Measurements from ENCODE around the gene MYO9B.

MYO9B gene

DNA sequence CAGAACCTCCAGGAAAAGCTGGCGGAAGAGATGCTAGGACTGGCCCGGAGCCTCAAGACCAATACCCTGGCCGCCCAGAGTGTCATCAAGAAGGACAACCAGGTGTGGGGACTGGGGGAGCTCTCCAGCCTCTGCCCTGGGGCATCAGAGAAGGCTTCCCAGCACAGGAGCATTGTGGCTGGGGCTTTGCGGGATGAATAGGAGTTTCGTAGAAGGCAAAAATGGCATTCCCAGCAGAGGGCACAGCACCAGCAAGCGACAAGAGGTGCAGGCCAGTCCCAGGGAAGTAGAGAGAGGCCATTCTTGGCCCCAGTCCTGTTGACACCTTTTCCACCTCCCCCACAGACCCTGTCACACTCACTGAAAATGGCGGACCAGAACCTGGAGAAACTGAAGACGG lies 143.7 kb downstream of the MYO9B start:
- DNase-seq = no peak

DNA sequence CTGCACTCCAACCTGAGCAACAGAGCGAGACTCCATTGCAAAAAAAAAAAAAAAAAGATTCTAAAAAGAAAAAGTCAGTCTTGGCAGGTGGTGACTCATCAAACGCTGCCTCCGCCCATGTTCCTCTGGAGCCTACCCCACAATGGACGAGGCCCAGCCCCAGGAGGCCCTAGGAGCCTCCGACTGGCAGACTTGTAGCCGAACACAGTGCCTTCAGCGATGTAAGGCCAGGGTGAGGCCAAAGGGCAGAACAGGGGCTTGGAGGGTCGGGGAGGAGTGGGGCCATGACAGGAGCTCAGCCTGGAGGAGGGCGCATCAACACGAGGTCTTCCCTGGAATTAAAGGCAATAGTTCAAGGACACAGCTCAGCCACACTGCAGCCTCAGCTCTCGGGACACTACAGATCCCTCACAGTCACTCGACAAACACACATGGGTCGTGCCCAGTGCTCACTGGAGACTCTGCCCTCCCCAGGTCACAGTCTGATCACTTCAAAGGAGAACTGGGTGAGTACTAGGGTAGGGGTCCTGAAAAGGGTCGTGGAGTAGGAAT lies 144.7 kb downstream of the MYO9B start:
- DNase-seq = no peak

DNA sequence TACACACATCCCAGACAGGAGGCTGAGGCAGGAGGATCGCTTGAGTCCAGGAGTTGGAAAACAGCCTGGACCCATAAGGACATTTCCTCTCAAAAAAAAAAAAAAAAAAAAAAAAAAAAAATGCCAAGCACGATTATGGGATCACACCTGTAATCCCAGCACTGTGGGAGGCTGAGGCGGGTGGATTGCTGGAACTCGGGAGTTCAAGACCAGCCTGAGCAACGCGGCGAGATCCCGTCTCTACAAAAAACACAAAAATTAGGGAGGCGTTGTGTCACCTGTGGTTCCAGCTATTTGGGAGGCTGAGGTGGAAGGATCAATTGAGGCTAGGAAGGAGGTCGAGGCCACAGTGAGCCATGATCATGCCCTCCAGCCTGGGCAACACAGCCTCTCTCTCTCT lies 149.5 kb downstream of the MYO9B start:
- no peak for DNase-seq

DNA sequence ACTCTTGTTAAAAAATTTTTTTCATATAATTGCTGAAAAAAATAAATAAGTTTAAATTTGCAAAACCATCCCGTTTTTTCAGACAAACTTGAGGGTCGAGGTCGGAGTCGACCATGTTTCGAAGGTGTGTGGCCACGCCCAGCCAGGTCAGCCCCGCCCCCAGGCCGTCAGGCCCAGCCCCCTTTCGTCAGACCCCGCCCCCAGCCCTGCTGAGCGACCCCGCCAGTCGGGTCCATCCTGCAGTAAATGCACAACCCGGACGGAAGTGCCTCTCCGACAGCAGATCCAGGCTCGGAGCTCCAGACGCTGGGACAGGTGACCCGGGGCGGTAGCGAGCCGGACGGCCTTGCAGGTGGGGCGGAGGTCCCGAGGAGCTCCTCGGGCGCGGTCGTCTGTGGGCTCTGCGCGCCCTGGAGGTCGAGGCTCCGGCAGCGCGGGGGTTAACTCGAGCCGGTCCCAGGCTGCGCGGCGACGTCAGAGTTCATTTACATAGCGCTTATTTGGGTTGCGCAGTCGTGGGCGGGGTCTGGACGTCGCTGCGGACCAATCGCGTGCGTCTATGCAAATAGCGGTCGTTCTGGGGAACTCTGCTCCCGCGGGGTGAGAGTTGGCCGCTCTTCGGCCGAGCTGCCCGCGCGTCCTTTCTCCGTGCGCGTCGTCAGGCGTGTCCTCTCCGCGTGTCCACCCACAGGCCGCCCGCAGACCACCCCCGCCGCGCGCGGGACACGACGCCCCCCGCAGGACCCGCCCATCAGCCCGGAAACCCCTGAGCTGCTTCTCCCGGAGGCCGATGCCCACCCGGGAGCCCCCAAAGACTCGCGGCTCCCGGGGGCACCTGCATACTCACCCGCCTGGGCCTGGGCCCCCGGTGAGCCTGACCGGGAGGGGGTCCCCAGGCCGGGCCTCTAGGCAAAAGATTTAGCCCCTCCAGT lies 150.7 kb downstream of the MYO9B start, which contains the start of gene OCEL1:
Gene OCEL1 (plus strand): TSS at position 225 of the 932 bp plus-strand sequence. CDS start 22 bp downstream, at position 247.
- peak; percentile 97 for DNase-seq

DNA sequence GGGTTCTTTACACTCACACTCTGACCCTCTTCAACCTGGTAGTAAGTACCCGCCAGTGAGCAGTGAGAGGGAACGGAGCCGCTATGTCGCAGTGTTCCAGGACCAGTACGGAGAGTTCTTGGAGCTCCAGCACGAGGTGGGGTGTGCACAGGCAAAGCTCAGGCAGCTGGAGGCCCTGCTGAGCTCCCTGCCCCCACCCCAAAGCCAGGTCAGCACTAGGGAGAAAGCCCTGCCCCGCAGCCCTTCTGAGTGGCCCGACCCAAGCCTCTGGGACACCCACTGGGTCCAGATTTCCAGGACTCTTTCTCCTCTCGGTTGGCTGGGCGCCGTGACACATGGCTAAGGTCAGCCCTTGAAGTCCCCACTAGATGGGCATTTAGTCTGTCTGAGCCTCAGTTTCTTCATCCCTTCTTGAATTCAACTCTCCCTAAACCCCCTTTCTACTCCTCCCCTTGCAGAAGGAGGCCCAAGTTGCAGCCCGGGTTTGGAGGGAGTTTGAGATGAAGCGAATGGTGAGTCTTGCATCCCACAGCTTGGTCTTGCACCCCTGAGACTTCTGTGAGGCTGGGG lies 152.3 kb downstream of the MYO9B start:
- DNase-seq = no peak

DNA sequence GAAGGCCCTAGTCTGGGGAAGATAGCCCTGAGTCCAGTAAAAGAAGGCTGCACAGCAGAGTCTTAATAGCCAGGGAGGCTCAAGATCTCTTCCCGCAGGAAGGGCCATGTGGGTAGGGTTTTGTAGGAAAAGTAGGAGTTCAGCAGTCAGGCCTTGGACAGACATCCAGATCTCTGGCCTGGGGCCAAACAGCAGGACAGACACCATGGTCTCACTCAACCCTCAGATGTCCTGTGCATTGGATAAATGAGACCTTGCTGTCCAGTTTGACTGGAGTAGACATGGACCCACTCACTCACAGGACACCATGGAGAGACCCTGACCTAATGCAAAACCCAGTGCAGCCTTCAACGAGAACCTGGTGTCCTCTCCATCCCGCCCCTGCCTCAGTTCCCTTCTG lies 154.3 kb downstream of the MYO9B start:
- DNase-seq = no peak

DNA sequence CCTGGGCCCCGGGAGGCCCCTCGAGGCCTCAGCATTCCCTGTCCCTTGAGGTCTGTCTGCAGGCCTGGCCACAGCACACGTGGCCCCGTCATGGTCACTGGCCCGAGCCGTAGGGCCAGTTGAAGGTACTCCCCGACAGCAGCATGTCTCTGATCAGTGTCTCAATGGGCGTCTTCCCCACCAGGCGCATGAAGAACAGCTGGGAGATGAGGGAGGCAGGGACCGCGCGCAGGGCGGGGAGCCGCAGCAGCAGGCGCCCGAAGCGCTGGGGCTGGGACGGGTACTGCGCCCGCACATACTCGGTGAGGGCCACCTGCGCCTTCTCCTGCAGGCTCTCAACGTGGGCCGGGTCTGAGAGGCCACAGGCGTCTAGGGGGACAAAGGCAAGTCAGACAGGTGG lies 156.7 kb downstream of the MYO9B start:
- DNase-seq = no peak

DNA sequence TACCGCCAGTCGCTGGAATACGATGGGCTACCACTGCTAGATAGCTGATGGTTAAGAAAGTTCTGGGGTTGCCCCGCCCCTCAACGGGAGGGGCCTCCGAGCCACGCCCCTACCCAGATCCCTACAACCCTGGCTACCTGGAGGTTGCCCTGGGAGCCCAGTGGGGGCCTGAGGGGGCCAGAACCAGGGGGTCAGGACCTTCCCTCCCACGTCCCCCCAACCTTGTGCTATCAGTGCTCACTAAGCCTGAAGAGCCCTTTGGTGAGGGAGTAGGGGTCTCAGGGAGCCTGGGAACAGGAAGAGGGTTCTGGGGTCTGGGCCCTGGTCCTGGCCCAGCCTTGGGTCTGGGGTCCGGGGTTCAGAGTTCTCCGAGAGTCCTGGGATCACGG lies 159.3 kb downstream of the MYO9B start:
- no peak for DNase-seq

DNA sequence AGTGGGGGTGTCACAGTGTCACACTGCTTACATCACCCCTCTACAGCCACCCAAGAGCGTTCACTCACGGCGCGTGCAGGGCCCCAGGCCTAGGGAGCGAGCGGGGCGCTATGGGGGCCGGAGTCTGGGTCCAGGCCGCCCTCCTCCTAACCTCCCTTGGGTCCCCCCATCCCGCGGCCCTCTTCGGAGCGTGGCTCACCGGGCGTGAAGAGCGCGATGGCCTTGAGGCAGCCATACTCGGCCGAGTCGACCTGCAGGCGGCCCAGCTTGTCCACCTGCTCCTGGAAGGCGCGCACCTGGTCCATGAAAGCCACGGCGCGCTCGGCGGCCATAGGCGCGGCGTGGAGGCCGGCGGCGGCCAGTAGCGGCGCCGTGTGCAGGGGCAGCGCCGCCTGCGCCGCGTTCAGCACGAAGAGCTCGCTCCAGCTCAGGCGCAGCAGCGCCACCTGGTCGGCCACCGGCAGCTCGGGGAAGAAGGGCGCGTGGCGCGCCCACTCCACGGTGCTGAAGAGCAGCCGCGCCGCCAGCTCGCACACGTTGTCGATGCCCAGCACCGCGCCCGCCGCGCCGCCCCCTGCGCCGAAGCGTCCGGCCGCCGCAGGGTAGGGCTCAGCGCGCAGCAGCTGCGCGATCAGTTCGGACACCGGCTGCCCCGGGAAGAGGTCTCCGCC lies 159.9 kb downstream of the MYO9B start:
- peak; percentile 43 for DNase-seq

DNA sequence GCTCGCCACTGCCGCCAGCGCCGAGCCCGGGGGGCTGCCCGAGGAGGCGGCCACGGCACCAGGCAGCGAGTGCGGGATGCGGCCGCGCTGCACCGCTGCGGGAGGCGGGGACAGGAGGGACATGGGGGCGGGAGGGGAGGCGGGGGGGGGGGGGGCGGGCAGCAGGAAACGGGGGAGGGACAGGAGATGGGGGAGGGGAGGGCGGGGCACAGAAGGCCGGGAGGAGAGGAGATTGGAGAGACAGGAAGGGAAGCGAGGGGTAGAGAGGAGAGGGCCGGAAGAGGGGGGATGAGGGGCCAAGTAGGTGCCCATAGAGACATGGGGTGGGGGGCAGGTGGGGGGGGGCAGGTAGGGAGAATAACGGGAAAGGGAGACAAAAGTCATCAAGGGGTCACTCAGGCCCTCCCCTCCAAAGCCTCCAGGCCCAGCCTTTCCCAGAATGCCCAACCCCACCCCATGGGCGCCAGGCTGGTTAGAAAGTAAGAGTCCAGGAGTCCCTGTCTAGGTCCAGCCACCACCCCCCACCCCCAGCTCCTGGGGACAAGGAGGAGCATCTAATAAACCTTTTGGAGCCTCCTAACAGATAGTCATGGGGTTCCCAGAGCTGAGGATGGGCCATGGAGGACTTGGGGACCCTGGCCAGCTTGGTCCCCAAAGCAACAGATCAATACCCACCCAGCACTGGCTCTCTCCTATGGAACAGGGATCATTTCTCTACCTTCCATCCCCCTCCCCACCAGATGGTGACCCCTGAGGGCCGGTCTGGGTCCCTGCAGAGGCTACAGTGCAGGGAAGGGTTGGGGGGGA lies 160.6 kb downstream of the MYO9B start:
- DNase-seq = no peak

DNA sequence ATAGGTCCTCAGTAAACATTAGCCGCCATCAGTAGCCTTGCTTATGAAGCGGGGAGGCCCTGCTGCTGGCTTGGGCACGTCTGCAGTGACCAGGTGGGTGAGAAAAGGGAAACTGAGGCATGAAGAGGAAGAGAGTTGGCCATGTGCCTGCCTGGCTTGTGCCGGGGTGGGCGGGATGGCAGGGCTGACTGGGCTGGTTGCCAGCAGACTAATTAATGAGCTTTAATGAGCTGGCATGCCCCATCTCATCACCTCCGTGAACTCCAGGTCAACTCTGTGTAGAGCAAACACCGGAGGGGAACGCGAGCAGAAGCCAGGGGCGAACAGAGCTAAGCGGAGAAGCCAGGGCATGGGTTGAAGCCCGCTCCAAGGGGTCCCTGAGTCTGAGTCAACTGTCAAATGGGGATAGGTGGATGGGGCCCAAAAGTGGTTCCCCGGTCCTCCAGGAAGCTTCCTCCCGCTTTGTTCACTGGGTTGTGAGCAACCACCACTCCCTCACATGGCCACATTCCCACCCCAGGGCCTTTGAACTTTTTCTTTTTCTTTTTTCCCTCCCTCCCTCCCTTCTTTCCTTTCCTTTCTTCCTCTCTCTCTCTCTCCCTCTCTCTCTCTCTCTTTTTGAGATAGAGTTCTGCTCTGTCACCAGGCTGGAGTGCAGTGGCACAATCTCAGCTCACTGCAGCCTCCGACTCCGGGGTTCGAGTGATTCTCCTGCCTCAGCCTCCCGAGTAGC lies 161.4 kb downstream of the MYO9B start:
- no peak for DNase-seq

DNA sequence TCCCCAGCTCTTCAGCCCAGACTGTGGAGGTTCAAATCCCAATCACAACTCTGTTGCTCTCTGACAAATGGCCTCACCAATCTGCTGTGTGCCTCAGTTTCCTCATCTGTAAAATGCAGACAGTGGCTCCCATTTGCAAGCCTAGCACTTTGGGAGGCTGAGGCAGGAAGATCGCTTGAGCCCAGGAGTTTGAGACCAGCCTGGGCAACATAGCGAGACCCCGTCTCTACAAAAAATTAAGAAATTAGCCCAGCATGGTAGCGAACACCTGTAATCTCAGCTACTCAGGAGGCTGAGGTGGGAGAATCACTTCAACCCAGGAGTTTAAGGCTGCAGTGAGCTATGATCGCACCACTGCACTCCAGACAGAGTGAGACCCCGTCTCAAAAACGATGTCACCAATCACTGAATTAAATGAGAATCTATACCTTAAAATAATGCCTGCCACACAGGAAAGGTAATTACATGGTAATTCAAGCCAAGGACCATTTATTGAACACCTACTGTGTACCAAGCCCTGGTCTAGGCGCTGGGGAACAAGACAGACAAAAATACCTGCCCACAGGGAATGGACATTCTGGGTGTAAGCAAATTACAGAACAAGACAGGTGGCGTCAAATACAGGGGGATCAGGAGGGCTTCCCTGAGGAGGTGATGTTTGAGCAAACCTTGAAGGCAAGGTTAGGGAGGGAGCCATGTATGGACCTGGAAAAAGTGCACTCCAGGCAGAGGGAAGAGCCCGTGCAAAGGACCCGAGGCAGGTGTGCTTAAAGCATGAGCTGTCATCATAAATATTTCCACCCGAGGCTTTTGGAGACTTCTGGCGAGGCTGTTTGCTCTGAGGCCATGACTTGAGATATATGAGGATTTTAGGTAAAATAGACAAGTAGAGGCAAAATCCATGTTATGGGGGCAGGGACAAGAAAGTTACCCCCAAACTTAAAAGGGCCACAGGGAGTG lies 162.4 kb downstream of the MYO9B start:
- DNase-seq = no peak

DNA sequence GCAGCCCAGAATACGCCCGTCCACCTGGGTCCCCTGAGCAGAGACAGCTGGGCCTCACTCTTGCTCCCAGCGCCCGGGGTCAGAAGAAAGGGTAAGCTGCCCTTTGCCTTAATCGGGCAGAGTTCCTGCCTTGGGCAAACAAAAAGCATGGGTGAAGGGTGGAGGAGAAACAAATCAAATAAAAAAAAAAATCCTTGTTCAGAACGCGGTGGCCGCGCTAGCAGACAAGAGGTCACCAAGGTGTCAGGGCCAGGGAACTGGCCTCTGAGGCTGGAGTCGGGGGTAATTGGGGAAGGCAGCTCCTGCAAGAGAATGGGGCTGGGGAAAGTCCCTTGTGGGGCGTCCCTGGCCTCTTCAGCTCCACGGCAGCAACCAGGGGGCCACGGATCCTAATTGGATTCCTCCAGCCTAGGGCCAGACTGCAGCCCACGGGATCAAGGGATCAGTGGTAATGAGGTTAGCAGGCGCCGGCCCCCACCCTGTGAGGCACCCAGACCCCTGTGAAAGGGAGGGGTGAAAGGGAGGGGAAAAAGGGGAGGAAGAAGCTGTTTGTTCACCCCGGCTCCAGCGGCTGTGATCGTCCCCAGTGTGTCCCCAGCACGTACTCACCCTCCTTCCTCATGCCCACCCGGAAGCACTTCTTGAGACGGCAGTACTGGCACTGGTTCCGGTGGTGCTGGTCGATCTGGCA lies 164.6 kb downstream of the MYO9B start:
- no peak for DNase-seq

DNA sequence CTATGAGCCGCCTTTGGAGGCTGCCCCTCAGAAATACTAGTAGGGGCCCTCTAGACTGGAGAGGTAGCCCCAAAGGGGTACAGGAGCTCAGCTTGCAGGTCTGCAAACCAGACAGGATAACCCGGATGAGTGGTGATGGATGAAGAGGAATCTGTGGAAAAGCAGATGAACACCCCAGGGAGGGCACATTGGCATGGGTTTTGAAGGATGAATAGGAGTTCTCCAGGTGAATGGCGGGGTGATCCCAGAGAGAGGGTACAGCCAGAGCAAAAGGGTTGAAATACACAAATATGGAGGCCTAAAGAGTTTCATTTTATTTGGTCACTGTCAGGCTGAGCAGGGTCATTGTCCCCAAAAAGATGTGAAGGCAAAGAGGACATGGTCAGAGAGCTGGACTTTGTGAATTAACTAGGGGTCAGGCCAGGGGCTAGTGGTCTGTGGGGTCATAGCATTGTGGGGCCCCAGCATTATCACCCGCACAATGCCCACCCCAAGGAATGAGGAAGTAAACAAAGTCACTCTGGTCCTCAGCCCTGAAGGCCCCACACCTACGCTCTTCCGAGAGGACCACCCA lies 165.3 kb downstream of the MYO9B start:
- no peak for DNase-seq

DNA sequence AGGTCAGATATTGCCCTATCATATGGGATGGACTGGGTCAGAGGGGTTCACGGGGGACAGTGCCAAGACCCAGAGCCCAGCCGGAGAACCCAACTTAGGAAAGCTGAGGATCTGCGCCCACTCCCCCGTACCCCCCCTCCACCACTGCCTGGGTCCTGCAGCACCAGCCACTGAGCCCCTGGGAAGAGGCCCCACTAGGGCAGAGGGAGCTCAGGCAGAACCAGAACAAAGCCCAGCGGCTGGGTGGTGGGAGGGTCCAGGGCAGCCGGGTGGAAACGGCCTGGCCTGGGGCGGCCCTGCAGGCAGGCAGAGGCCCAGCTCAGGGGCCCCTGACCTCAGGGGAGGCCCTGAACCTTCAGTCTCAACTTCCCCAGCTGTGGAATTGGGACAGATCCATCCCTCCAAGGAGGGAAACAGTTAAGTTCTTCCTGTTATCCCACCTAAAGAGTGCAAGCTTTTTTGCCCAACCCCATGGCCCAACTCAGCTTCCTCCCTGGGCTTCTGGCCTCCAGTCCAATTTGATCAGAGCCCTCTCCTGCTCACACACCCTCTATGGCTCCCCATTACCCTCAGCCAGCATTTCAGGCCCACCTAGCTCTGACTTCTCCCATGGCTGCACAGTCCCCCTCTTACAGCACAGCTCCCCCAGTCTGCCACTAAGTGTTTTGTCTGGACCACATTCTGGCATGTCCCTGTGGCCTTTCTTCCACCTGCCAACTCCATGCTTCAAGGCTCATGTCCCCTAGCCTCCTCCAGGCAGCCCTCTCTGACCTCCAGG lies 167.0 kb downstream of the MYO9B start:
- DNase-seq = no peak

DNA sequence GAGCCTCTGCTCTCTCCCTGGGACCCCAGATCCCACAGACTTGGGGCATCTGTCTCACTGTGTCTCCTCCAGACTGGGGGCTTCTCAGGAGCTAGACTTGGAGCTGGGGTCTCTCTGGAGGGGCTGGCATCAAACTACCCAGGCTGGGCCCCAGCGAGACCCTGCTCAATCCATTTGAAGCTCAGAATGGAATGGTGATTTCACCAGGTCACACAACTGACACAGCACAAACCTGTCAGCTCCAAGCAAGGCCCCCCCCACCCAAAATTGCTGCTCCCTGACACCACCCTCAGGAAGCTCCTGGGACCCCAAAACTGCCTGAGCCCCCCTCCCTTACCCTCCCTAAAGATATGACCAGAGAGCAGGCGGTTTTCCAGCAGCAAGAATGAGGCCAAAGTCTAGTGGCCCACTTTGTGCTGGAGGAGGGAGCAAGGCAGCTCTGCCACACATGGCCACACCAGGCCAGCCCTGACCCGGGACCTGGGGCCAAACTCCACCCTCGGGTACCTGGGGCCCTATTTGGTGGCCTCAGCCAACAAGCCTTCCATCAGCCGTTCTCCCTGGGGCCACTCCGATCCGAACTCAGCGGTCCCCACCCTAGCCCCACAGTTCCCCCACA lies 167.7 kb downstream of the MYO9B start:
- DNase-seq = no peak

DNA sequence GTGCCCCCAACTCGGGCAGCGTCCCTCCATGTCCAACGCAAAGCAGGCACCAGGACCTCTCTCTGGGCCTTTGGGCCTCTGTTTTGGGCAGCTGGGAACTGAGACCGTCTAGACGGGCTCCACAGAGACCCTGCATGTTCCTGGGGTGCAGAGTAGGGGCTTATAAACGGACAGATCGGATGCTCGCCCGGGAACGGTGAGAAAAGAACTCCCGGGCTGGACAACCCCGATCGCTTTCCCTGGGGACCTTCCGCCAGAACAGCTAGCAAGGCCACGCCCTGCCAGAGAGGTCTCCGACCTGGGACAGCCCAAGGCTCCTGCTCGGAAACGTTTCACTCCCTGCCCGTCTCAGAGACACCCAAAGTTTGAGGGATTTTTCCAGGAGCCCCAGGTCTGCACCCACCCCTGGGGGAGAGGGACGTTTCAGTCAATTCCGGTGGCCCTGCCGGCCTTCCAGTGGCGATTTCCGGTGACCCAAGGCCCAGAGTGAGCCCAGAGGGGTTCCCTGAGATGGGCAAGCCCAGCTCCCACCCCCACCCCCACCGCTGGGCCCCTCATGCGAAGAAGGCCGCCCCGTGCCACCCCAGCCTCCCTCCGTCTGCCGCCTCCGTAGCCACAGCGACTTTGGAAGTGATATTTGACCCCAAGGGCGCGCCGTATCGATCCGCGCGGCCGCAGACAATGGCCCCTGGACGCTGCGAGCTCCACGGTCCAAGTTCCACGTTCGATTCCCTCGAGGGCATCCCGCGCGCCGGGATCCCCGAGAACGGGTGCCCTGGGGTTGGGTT lies 168.4 kb downstream of the MYO9B start:
- no peak for DNase-seq
